ENCODE measurements around the gene BTN1A1.
"Not testable (repeated sequence)": the region's sequence is repeated elsewhere in the genome, so short reads cannot be mapped to it uniquely, and the experiment has no call there.

Gene BTN1A1

GRCh38 chr6:26502165-26502564, 2.1 kb downstream of the BTN1A1 start:
- Histone ChIP-seq H3K4me1 (ENCODE audit: control insufficient read depth in 5 of 5, insufficient read depth in 5 of 5, low read length in 5 of 5) (peaks cover 0 to 12% (median 10%) of the 10 kb centered on the region in 5 donors), H3K4me3 (ENCODE audit: low read depth in 1 of 5, low read length in 5 of 5) (peak overlapping the region in 1 of 5 donors; percentile 61), H3K9ac (ENCODE audit: low read length in 5 of 5) (no peak overlapping the region), H3K36me3 (ENCODE audit: control insufficient read depth in 5 of 5, insufficient read depth in 5 of 5, low read length in 5 of 5) (no peaks in the 10 kb centered on the region), H3K27ac (ENCODE audit: low read depth, low read length) (no peak overlapping the region), H3K27me3 (ENCODE audit: control insufficient read depth in 5 of 5, insufficient read depth in 4 of 5, low read length in 5 of 5) (peaks cover 4 to 12% (median 11%) of the 10 kb centered on the region in 5 donors), H3K9me3 (ENCODE audit: control insufficient read depth in 5 of 5, low read length in 5 of 5) (no peaks in the 10 kb centered on the region)

GRCh38 chr6:26502626-26503025, 2.5 kb downstream of the BTN1A1 start:
- H3K9me3 ChIP-seq (ENCODE audit: control insufficient read depth in 5 of 5, low read length in 5 of 5) = no peaks in the 10 kb centered on the region
- no peak overlapping the region for H3K27ac ChIP-seq (ENCODE audit: low read depth, low read length)
- no peak overlapping the region for H3K4me3 ChIP-seq (ENCODE audit: low read depth in 1 of 5, low read length in 5 of 5)
- H3K4me1 ChIP-seq (ENCODE audit: control insufficient read depth in 5 of 5, insufficient read depth in 5 of 5, low read length in 5 of 5) = peaks cover 0 to 12% (median 10%) of the 10 kb centered on the region in 5 donors
- peaks cover 4 to 12% (median 11%) of the 10 kb centered on the region in 5 donors for H3K27me3 ChIP-seq (ENCODE audit: control insufficient read depth in 5 of 5, insufficient read depth in 4 of 5, low read length in 5 of 5)
- no peak overlapping the region for H3K9ac ChIP-seq (ENCODE audit: low read length in 5 of 5)
- H3K36me3 ChIP-seq (ENCODE audit: control insufficient read depth in 5 of 5, insufficient read depth in 5 of 5, low read length in 5 of 5) = no peaks in the 10 kb centered on the region

GRCh38 chr6:26507658-26508057, 7.6 kb downstream of the BTN1A1 start:
- Histone ChIP-seq H3K27me3 (ENCODE audit: control insufficient read depth in 5 of 5, insufficient read depth in 4 of 5, low read length in 5 of 5) (no peaks in the 10 kb centered on the region), H3K27ac (ENCODE audit: low read depth, low read length) (no peak overlapping the region), H3K9me3 (ENCODE audit: control insufficient read depth in 5 of 5, low read length in 5 of 5) (no peaks in the 10 kb centered on the region), H3K36me3 (ENCODE audit: control insufficient read depth in 5 of 5, insufficient read depth in 5 of 5, low read length in 5 of 5) (no peaks in the 10 kb centered on the region), H3K9ac (ENCODE audit: low read length in 5 of 5) (no peak overlapping the region), H3K4me1 (ENCODE audit: control insufficient read depth in 5 of 5, insufficient read depth in 5 of 5, low read length in 5 of 5) (no peaks in the 10 kb centered on the region), H3K4me3 (ENCODE audit: low read depth in 1 of 5, low read length in 5 of 5) (no peak overlapping the region)

- not testable (repeated sequence) for H3K9me3 ChIP-seq (ENCODE audit: control insufficient read depth in 5 of 5, low read length in 5 of 5); H3K4me3 ChIP-seq (ENCODE audit: low read depth in 1 of 5, low read length in 5 of 5); H3K36me3 ChIP-seq (ENCODE audit: control insufficient read depth in 5 of 5, insufficient read depth in 5 of 5, low read length in 5 of 5); H3K9ac ChIP-seq (ENCODE audit: low read length in 5 of 5); H3K4me1 ChIP-seq (ENCODE audit: control insufficient read depth in 5 of 5, insufficient read depth in 5 of 5, low read length in 5 of 5); H3K27ac ChIP-seq (ENCODE audit: low read depth, low read length); H3K27me3 ChIP-seq (ENCODE audit: control insufficient read depth in 5 of 5, insufficient read depth in 4 of 5, low read length in 5 of 5)
Observed at GRCh38 chr6:26511033-26511432, 10.9 kb downstream of the BTN1A1 start.

GRCh38 chr6:26514984-26515383, 14.9 kb downstream of the BTN1A1 start:
- no peaks in the 10 kb centered on the region for H3K27me3 ChIP-seq (ENCODE audit: control insufficient read depth in 5 of 5, insufficient read depth in 4 of 5, low read length in 5 of 5)
- H3K4me3 ChIP-seq (ENCODE audit: low read depth in 1 of 5, low read length in 5 of 5) = no peak overlapping the region
- H3K9ac ChIP-seq (ENCODE audit: low read length in 5 of 5) = no peak overlapping the region
- H3K4me1 ChIP-seq (ENCODE audit: control insufficient read depth in 5 of 5, insufficient read depth in 5 of 5, low read length in 5 of 5) = peaks cover 0 to under 1% (median 0%) of the 10 kb centered on the region in 5 donors
- no peaks in the 10 kb centered on the region for H3K36me3 ChIP-seq (ENCODE audit: control insufficient read depth in 5 of 5, insufficient read depth in 5 of 5, low read length in 5 of 5)
- H3K27ac ChIP-seq (ENCODE audit: low read depth, low read length) = no peak overlapping the region
- H3K9me3 ChIP-seq (ENCODE audit: control insufficient read depth in 5 of 5, low read length in 5 of 5) = no peaks in the 10 kb centered on the region

- no peak overlapping the region for H3K4me3 ChIP-seq (ENCODE audit: low read depth in 1 of 5, low read length in 5 of 5)
- H3K9me3 ChIP-seq (ENCODE audit: control insufficient read depth in 5 of 5, low read length in 5 of 5) = no peaks in the 10 kb centered on the region
- no peak overlapping the region for H3K9ac ChIP-seq (ENCODE audit: low read length in 5 of 5)
- peaks cover 3 to 9% (median 4%) of the 10 kb centered on the region in 5 donors for H3K4me1 ChIP-seq (ENCODE audit: control insufficient read depth in 5 of 5, insufficient read depth in 5 of 5, low read length in 5 of 5)
- H3K36me3 ChIP-seq (ENCODE audit: control insufficient read depth in 5 of 5, insufficient read depth in 5 of 5, low read length in 5 of 5) = no peaks in the 10 kb centered on the region
- no peaks in the 10 kb centered on the region for H3K27me3 ChIP-seq (ENCODE audit: control insufficient read depth in 5 of 5, insufficient read depth in 4 of 5, low read length in 5 of 5)
- no peak overlapping the region for H3K27ac ChIP-seq (ENCODE audit: low read depth, low read length)
Observed at GRCh38 chr6:26516481-26517427, 16.7 kb downstream of the BTN1A1 start.

GRCh38 chr6:26519359-26519758, 19.3 kb downstream of the BTN1A1 start:
- H3K27ac ChIP-seq (ENCODE audit: low read depth, low read length) = no peak overlapping the region
- H3K4me3 ChIP-seq (ENCODE audit: low read depth in 1 of 5, low read length in 5 of 5) = no peak overlapping the region
- H3K27me3 ChIP-seq (ENCODE audit: control insufficient read depth in 5 of 5, insufficient read depth in 4 of 5, low read length in 5 of 5) = no peaks in the 10 kb centered on the region
- H3K9me3 ChIP-seq (ENCODE audit: control insufficient read depth in 5 of 5, low read length in 5 of 5) = no peaks in the 10 kb centered on the region
- no peak overlapping the region for H3K9ac ChIP-seq (ENCODE audit: low read length in 5 of 5)
- peaks cover 3 to 25% (median 19%) of the 10 kb centered on the region in 5 donors for H3K4me1 ChIP-seq (ENCODE audit: control insufficient read depth in 5 of 5, insufficient read depth in 5 of 5, low read length in 5 of 5)
- H3K36me3 ChIP-seq (ENCODE audit: control insufficient read depth in 5 of 5, insufficient read depth in 5 of 5, low read length in 5 of 5) = no peaks in the 10 kb centered on the region

- Histone ChIP-seq H3K9ac (ENCODE audit: low read length in 5 of 5) (peak overlapping the region in 3 of 5 donors; percentile 17 to 64 (median 49)), H3K4me1 (ENCODE audit: control insufficient read depth in 5 of 5, insufficient read depth in 5 of 5, low read length in 5 of 5) (peaks cover 3 to 25% (median 19%) of the 10 kb centered on the region in 5 donors), H3K27ac (ENCODE audit: low read depth, low read length) (peak overlapping the region; percentile 81), H3K27me3 (ENCODE audit: control insufficient read depth in 5 of 5, insufficient read depth in 4 of 5, low read length in 5 of 5) (no peaks in the 10 kb centered on the region), H3K9me3 (ENCODE audit: control insufficient read depth in 5 of 5, low read length in 5 of 5) (no peaks in the 10 kb centered on the region), H3K4me3 (ENCODE audit: low read depth in 1 of 5, low read length in 5 of 5) (peak overlapping the region; percentile 55 to 79 (median 73)), H3K36me3 (ENCODE audit: control insufficient read depth in 5 of 5, insufficient read depth in 5 of 5, low read length in 5 of 5) (no peaks in the 10 kb centered on the region)
Observed at GRCh38 chr6:26520237-26520849, 20.2 kb downstream of the BTN1A1 start.

GRCh38 chr6:26520850-26521599, 20.9 kb downstream of the BTN1A1 start:
- Histone ChIP-seq H3K27ac (ENCODE audit: low read depth, low read length) (peak overlapping the region; percentile 90), H3K36me3 (ENCODE audit: control insufficient read depth in 5 of 5, insufficient read depth in 5 of 5, low read length in 5 of 5) (no peaks in the 10 kb centered on the region), H3K27me3 (ENCODE audit: control insufficient read depth in 5 of 5, insufficient read depth in 4 of 5, low read length in 5 of 5) (no peaks in the 10 kb centered on the region), H3K4me3 (ENCODE audit: low read depth in 1 of 5, low read length in 5 of 5) (peak overlapping the region; percentile 71 to 87 (median 80)), H3K9me3 (ENCODE audit: control insufficient read depth in 5 of 5, low read length in 5 of 5) (no peaks in the 10 kb centered on the region), H3K9ac (ENCODE audit: low read length in 5 of 5) (peak overlapping the region; percentile 28 to 93 (median 80)), H3K4me1 (ENCODE audit: control insufficient read depth in 5 of 5, insufficient read depth in 5 of 5, low read length in 5 of 5) (peaks cover 3 to 25% (median 19%) of the 10 kb centered on the region in 5 donors)
